Measurements from ENCODE around the gene FRMD4A.
"Not testable (repeated sequence)": the region's sequence is repeated elsewhere in the genome, so short reads cannot be mapped to it uniquely, and the experiment has no call there.

FRMD4A gene

DNA sequence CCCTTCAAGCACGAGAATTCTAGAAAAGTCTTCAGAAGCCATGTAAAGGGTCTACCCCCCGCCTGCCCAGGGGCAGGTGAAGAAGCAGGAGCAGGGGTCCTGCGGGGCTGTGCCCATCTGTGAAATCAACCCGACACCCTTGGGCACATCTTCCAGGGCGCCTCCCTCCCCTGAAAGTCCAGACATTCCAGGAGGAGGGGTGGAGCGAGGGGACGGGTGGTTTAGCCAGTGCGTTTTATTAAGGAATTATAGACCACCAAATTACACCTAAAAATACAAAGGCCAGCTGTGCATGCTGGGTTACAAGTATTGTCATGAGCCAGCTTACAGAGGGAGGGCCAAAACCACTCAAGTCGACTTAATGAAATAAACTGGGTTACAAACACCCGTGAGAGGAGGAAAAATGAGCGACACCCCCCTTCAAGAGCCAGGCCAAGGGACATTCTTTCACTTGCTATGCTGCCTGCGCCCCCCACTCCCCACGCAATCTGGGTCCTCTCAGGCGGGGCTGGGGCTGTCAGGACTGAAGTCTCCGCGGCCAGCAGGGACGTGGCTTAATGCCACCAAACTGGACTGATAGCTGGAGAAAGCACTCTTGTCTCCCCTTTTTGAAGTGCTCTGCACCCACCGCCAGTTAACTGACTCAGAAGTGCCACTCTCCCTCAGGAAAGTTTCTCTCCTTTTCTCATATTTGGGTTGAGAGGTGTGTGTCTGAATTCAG lies 360.3 kb downstream of the FRMD4A start:
- DNase-seq: no peak

DNA sequence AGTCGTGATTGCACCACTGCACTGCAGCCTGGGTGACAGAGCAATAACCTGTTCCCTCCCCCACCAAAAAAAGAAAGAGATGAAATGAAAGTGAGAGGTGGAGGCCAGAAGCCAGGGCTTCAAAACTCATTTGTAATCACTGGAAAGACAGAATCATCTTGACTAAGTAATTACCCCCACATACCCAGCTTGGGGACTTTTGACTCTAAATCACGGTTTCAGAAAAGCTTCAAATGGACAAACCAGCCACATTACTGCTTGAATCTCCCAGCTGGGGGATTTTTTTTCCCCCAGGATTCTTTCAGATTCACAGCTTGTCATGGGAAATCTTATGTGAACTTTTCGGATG lies 361.0 kb downstream of the FRMD4A start:
- no peak for DNase-seq

- no peak for DNase-seq
Measured at GRCh38 chr10:13969118-13969791, 361.5 kb downstream of the FRMD4A start.

GRCh38 chr10:13961853-13962252 lies 368.9 kb downstream of the FRMD4A start:
- no peak for DNase-seq

- DNase-seq: no peak
Measured at GRCh38 chr10:13961097-13961496, 369.6 kb downstream of the FRMD4A start.

DNA sequence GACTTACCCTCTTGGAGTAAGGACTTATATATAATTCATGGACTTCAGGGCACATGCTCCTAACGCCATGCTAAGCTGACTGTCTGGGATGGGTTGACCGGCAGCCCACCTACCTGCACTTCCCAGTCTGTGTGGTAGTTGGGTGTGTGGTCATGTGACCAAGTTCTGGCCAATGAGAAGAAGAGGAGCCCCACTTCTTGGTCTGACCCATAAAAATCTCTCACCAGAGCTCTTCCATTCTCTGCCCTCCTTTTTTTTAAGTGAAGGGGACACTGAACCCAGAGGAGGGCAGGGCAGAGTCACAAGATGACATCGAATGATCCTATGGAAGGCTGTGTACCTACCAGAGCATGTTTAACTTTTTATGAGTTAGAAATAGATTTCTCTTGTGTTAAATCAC lies 370.1 kb downstream of the FRMD4A start:
- DNase-seq: no peak

GRCh38 chr10:13959443-13960359 lies 371.0 kb downstream of the FRMD4A start:
- no peak for DNase-seq

- no peak for DNase-seq
Measured at GRCh38 chr10:13957856-13958255, 372.9 kb downstream of the FRMD4A start.

DNA sequence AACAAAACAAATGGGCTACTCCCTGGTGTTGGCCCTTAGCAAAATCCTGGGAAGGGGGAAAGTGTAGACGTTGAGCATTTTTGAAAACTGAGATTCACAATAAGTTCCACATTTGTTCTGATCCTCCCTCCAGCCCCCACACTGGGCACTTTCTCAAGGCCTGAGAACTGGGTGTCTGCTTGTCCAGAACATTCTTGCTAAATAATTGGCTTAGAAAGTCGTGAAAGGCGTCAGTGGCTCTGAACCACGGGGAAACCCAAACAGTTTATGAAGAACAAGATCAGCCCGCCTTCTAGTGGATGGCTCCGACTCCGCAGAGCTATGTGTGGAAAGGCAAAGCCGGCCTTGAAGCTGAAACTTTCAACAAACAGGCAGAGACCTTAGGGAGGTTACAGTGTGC lies 373.9 kb downstream of the FRMD4A start:
- DNase-seq: no peak

DNA sequence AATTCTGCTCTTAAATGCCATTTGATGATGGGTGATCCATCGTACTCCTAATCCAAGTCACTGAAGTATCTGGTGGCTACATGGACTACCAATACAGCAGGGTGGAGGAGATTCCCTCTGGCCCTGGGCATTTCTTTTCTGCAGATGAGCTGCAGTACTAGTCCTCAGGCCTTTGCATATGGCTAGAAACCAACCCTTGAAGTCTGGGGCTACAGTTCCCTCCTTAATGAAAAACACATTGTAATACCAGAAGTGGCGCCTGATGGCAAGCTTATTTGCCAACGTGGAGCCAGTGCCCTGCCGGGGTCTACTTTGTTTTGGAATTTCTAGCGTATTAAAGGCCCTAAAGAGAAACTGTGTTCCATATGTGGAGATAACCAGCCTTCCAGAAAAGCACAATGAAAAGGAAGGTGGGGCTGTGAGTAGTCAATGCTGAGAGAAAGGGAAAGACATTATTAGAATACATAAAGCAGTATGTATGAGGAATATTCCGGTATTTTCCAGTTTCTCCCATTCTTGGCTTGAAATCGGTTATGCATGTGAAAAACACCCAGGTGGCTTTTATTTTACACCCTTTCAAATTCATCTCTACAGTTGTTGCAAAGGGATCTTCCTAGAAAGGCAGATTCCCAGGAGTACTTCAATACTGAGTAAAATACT lies 375.2 kb downstream of the FRMD4A start:
- DNase-seq: no peak

DNA sequence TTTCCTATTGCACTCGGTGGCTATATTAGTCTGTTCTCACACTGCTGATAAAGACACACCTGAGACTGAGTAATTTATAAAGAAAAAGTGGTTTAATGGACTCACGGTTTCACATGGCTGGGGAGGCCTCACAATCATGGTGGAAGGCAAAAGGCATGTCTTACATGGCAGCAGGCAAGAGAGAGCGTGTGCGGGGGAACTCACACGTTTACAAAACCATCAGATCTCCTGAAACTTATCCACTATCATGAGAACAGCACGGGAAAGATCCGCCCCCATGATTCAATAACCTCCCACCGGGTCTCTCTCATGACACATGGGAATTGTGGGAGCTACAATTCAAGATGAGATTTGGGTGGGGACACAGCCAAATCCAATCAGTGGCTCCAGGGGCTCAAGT lies 376.5 kb downstream of the FRMD4A start:
- DNase-seq: not testable (repeated sequence)

DNA sequence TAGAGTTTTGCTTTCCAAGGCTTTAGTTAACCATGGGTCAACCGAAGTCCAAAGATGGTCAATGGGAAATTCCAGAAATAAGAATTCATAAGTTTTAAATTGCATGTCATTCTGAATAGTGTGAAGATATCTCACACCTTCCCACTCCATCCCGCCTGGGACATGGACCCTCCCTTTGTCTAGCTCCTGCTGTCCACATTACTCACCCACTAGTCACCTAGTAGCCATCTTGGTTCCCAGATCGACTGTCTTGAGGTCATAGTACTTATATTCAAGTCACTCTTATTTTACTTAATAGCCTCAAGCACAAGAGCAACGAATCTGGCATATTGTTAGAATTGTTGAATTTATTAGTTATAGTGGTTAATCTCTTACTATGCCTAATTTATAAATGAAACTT lies 377.4 kb downstream of the FRMD4A start:
- no peak for DNase-seq

- DNase-seq: no peak
Measured at GRCh38 chr10:13950543-13950939, 380.2 kb downstream of the FRMD4A start.

DNA sequence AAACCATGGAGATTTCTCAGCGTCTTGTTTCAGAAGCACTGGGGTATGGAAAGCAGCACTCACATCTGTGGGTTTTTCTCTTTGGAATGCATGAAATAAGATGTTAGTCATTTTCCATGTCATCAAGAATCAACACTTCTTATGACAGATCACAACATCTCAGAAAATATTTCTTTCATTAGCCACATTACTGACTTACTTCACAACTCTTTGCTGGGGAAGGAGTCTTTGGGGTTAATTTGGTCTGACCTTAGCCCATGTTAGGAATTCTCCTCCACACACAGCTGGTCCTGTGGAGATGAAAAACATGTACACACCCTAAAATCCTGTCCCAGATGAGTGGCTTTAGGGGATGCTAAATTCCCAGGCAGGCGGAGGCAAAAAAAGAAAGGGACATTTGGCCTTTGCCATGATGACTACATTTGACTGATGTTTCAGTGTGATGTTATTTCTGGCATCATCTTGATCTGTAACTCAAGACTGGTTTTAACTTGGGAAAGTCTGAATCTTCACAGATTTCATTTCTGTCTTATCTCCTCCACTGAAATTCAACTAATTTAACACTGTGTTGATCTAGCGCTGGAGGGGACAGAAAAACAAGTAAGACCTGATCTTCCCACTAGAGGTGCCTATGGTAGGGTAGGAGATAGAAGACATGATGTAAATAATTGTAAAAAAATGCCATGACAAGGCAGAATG lies 380.7 kb downstream of the FRMD4A start:
- no peak for DNase-seq

DNA sequence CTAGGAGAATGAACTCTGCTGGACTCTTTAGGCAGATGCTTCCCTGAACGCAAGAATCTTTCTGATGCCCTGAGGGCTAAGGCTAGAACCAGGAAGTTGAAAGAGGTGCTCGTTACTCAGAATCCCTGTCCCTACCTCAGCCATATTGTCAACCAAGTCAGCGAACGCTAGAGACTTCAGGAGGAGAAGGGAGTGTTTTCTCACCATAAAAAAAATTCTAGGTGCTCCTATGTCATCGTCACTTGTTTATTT lies 384.6 kb downstream of the FRMD4A start:
- no peak for DNase-seq

- DNase-seq: no peak
Measured at GRCh38 chr10:13945390-13946208, 385.1 kb downstream of the FRMD4A start.

DNA sequence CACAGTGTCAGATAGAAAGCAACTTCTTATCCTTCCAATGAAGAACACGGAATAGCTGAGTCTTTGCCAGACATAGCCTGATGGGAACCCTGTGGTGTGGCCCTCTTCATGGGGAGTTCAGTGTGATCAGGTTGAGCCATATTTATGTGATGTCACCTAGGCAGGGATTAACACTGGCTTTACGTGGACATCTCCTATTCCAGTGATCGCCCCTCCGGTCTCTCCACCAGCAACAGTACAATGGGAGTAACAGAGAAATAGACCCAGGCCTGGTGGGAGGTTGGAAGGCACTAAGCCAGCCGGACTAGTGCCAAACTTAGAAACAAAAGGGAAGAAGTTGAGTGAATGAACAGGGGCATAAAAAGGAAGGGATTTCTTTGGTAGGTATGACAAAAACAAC lies 385.9 kb downstream of the FRMD4A start:
- no peak for DNase-seq

- DNase-seq: no peak
Measured at GRCh38 chr10:13943735-13944398, 386.9 kb downstream of the FRMD4A start.

DNA sequence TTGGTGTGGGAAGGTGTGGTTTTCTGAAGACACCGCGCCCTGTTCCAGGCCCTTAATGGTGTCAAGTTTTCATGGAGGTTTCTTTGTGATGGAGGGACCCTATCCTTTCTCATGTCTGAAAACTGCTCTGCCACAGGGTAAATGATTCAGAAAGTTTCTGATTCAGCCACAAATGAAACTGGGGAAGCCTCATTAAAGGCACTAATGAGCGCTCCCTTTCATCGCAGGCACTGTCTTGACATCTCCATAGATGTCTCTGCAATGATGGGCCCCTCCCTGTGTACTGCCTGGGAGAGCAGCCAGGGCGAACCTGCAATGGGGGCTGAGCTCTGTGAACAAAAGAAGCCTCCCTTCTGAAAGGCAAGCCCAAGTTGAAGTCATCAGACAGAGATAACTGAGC lies 388.7 kb downstream of the FRMD4A start:
- no peak for DNase-seq

DNA sequence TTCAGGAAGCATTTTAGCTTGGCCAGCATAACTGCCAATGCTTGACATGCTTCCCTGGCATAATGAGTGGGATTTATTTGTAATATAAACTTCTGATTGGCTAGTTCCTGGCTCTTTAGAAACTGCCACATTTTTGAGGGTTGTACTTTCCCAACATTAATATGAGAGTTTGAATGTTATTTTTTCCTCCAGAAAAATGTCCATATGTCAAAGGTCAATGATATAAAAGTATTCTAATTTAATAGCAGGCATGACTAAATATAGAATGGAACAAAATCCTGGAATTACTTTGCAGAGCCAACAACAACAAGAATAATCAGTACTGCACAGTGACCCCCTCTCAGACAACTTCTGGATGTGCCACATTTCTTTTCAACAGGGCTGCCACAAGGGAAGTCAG lies 391.3 kb downstream of the FRMD4A start:
- DNase-seq: no peak

GRCh38 chr10:13938950-13939349 lies 391.8 kb downstream of the FRMD4A start:
- DNase-seq: no peak
